ENCODE results near the gene UBR4.

The UBR4 gene

DNA sequence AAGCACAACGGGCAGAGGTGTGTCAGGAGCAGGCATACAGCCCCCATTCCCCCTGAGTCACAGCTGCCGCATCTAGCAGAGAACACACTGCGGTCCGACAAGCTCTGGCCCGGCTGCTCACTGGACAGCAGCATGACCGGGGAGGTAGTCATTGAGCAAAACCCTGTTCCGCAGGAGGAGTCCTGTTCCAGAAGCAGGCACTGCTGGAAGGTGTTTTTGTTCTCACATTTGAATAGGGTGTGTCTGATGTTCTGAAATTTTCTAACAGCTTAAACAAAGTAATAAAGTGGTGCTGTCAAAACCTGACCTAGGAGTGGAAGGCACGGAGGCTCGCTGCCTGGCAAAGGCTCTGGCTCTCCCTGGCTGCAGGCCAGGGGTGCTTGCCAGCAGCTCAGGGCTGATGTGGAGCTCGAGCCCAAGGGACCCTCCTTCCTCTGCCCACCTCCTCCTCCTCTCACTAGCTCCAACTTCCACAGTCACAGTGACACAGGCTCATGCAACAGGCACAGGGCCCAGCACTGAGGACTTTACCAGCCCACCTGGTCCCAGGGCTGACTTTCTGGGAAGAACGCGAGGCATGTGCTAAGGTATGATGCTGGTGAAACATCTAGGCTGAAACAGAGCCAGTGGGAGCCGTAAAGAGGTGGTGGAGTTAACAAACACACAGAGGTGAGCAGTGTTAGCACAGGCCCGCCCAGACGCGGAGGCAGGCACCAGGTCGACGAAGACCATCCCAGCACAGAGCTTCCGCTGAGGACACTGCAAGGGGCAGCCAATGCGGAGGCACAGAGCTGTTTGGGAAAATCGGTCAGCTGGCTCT is 135.0 kb downstream of the UBR4 start:
- no peak for DNase-seq (ENCODE audit: insufficient read length, low spot score)
- no peak for FAIRE-seq

DNA sequence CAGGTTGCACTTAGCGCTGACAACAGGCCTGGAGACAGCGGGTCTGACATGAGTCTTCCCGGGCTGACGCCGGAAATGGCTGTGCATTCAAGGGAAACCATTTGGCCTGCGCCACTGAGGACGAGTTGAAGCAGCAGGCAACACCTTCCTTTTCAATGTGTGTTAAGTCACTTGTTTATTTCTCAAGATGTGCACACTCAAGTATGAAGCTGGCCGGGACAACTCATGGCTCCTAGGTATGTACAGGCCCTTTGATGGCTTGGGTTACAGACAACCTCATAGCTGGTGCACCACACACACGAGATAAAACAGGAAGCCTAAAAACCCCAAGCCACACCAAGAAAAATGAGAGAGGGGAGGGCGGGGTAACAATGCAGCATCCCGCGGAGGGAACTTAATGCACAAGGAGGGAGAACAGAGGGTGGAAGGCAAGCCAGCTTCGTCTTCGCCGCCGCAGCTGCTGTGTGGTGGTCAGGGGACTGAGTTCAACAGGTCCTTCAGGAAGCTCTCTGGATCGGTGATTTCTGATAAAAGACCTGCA is 135.6 kb downstream of the UBR4 start:
- DNase-seq (ENCODE audit: insufficient read length, low spot score) (no peak), FAIRE-seq (no peak)

DNA sequence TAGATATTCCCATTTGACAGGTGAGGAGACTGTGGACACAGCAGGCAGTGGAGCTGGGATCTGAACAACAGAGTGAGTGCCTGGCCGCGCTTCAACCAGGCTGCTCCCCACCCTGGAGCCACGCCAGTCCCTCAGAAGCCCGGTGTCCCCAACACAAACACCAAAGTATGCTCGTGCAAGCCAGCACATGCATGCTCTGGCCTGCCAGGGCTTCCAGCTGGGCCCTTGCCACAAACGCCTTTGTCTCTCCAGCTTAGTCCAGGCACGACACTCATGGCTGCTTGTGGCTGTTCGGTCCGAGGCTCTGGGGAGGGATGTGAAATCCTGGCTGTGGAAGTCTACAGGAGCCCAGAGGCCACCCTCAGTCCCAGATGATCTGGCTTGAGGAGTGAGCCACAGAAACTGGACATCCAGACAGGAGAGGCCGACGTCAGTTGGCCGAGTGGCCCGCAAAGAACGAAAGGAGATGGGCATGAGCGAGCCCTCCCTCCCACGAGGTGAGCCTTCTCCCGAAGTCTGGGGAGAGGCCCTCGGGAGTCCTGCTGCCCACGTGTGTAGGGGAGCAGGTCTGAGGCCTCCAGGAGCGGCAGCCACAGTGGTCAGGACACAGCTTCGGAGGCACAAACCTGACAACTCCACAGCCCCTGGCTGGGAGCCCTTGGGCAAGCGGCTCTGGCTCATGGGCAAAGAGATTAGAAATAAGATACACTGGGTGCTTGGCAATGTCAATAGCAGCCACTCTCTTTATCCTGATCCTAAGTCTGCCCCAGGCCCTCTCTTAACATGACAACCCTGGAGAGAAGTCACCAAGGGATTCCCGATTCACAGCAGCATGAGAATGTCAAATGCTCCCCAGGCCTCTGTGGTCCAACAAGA is 136.5 kb downstream of the UBR4 start:
- DNase-seq (ENCODE audit: insufficient read length, low spot score): no peak

DNA sequence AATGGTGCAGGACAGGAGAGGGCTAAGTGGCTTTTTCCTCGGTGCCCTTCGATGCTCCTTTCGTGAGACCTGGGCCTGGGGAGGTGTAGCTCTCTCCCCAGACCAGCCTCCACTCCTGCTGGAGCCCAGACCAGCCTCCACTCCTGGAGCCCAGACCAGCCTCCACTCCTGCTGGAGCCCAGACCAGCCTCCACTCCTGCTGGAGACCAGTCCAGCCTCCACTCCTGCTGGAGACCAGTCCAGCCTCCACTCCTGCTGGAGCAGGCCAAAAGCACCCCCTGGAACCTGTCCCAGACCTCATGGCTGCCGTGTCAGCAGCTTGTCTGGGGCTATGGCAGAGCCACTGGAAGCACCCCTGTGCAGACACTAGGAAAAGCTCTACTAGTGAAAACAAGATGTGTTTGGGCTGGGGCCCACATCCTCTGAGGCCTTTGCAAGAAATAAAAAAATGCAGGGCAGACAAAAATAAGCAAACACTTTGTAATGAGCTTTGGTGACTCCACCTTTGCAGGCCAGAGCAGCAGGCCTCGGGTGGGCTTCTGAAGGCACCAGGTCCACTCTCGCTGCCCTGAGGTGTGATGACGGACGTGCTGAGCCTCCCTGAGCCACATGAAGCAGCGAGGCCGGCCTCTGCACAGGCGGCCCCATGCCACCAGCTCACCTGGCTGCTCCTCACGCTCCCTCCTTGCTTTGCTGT is 137.6 kb downstream of the UBR4 start:
- FAIRE-seq (no peak), DNase-seq (ENCODE audit: insufficient read length, low spot score) (no peak)

More for the DNA sequence above, 136.5 kb downstream of the UBR4 start:
- FAIRE-seq: no peak

DNA sequence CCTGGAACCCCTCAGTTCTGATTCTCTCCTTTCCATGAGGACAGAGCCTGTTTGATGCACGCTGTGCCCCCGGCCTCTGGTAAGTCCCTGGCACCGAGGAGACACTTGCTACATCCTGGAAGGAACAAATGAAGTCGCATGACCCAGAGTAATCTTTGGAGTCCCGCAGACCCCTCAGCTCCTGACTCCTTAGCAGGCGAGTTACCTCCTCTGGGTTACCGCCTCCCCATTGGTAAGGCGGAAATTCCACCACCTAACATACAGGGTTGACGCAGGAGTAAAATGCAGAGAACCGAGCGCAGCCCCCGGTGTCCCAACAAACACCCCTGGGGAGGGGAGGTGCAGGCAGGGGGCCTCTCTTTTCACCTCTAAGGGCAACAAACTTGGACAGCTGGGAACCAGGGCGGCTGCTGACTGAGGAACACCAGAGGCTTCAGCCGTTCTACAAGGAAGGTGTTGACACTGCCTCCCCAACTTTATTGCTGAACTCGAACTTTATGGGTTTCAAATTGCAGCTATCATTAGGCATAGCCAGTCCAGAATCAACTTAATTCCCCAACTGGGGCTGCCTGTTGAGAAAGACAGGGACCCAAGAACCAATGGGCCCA is 138.3 kb downstream of the UBR4 start:
- no peak for DNase-seq (ENCODE audit: insufficient read length, low spot score)
- FAIRE-seq: no peak

DNA sequence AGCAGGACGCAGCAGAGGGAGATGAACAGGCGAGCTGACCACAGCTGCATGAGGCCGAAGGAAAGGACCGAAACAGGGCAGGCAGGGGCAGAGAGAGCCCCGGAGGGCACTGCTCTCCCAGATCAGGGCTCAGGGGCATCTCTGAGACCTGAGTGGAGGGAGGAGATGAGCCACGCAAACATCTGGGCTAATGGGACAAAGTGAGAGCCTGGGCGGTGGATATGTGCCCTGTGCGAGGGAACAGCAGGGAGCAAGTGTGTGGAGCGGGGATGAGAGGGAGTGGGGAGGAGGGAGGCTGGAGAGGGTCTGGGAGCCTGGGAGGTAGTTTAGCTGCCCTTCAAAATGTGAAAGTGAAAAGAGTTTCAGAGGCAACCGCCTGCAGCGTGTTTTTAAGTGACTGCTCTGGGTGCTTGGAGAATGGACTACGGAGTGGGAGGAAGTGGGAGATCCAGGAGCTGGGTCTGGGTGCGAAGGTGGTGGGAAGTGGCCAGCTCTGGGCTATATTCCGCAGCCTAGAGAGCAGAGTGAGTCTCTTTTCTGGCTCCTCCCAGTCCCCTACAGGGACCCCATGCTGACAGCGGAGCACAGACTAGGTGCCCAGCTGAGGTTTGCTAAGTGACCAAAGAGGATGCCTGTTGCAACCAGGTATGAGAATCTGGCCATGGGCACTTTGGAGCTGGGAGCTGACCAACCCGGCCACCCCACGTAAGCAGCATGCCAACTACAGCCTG is 139.0 kb downstream of the UBR4 start:
- FAIRE-seq: no peak
- DNase-seq (ENCODE audit: insufficient read length, low spot score): no peak

DNA sequence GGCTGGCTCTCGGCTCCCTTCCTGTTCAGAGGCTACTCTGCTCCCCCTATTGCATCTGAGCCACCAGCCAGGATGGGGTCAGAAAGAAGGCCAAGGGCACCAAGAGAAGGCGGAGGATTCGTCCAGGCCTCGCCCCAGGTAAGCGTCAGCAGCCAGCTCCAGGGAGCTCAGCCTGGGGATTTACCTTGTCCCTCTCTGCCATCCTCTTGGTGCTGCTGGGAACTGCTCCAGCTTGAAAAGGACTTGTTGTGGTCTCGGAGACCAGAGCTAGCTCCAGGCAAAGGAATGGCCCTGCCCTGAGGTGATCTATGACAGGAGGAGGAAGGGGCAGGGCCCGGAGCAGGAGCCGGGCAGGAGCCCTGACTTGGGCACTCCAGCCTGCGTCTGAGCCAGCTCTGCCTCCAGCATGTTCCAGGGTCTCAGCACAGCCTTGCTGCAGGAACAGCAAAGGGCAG is 139.8 kb downstream of the UBR4 start:
- DNase-seq (ENCODE audit: insufficient read length, low spot score) (no peak), FAIRE-seq (no peak)

DNA sequence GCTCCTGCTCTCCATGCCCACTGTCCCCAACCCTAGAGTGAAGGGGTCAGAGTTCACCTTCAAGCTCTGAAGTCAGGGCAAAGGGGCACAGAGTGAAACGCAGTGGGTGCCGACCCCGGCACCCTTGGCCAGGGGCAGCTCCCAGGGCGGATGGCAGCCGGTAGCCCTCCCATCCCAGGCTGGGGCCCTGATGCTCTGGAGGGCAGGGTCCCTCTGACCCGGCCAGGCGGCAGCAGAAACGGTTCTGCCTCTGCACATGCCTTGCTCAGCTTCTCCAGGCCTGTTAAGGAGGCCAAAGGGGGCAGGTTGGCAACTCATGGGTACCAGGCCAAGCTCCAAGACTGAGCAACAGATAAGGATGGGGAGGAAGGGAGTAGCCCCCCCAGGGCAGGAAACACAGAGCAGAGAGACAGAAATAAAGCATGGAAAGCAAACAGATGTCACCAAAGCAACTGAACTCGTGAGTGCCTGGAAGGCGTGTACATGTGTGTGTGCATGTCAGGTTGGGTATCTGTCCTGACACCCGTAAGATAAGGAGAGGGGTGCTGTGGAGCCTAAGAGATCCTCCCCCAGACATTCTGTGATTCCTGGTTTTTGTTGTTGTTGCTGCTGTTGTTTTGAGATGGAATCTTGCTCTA is 141.3 kb downstream of the UBR4 start:
- no peak for DNase-seq (ENCODE audit: insufficient read length, low spot score)
- no peak for FAIRE-seq

DNA sequence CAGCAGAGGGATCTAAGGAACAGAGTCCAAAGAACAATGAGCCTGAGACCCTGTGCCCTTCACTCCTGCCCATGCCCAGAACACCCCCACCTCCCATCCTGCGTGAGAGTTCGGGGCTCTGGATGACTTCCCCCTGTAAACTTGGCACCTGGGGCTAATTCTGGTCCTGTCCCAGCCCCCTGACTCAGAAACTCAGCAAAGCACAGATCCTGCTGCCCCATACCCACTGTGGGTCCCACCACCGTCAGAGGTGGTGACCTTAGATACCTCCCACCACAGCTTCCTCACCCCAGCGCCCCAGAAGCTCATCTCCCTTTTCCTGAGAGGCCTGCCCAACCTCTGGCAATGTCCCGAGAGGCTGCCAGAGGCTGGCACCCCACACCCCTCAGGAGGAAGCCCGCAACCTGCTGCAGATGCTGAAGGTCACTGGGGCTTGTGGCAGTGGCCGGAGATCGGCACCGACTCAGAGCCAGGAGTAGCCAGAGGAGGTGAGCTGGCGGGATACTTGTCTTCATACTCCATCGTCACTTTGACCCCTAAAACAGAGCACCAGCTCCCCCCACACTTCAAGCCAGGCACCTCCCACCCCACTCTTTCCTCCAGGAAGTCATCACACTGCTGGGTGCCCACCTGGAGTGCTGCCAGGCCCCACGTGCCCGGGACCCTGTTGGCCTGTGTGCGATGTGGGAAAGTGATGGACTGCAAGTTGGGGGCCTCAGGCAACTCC is 142.0 kb downstream of the UBR4 start:
- FAIRE-seq (no peak), DNase-seq (ENCODE audit: insufficient read length, low spot score) (no peak)

DNA sequence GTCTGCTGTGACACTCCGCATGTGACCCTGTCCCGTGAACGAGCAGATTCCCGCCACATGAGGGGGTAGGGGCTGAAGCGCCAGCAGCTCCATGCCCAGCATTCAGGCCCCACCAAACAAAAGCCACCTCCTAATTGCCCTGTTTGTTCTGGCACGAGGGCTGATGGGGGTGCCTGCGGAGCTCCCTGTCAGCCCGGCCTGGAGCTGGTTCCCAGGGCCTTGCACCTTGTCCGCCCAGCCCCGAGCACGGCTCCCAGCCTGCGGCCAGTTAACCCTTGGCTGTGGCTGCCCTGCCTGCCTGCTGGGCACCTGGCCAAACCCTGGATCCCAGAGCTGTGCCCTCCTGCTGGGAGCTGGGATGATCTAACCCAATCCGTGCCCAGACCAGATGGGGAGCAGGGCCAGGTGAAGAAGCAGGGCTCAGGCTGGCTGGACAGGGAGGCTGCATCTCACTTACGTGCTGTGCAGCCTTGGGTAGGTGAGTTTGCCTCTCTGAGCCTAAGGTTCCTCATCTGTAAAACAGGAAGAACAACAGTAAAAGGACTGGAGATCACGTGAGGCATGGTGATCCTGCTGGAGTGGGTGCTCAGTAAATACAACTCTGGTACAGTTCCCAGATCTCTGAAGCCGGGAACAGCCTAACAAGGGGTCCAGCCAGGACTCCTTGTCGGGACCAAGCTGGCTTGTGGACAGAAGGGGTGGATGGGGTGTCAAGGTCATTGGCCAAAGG is 142.7 kb downstream of the UBR4 start:
- FAIRE-seq: no peak

DNA sequence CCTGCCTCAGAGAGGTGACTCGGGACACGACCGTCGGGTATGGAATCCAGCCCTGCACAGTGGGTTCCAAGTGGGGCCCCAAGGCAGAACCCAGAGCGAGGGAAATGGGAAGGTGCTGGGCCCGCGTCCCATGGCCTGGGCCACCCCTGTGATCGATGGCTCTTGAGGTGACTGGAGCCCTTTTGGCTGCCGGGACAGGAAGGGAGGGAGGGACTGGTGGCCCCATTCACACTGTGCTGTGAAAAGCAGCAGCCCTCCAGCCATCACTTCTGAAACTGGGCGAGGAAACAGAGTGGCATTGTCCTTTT is 143.2 kb downstream of the UBR4 start:
- DNase-seq (ENCODE audit: insufficient read length, low spot score) (no peak), FAIRE-seq (no peak)

More for the DNA sequence above, 142.7 kb downstream of the UBR4 start:
- no peak for DNase-seq (ENCODE audit: insufficient read length, low spot score)

DNA sequence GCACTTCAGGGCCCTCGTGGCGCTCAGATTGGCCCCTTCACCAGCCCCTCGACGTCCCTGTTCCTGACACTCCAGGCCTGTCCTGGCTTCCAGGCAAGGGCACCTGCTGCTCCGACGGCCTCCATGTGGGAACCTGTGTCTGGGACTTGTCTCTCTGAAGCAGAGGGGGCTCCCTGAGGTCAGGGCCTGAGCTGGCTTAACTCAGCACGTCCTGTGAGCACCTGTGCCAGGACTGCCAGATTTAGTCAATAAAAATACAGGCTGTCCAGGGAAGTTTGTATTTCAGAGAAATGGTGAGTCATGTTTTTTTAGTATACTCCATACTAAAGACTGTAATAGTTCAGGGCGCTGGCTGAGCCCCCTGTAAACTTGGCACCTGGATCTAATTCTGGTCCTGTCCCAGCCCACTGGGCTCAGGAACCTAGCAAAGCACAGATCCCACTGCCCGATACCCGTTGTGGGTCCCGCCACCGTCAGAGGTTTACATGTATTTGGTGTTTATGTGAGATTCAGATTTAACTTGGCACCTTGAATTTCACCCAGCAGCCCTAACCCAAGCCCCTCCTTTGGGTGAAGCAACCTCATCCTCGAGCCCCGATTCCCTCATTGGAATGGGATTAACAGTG is 143.7 kb downstream of the UBR4 start:
- FAIRE-seq (no peak), DNase-seq (ENCODE audit: insufficient read length, low spot score) (no peak)

DNA sequence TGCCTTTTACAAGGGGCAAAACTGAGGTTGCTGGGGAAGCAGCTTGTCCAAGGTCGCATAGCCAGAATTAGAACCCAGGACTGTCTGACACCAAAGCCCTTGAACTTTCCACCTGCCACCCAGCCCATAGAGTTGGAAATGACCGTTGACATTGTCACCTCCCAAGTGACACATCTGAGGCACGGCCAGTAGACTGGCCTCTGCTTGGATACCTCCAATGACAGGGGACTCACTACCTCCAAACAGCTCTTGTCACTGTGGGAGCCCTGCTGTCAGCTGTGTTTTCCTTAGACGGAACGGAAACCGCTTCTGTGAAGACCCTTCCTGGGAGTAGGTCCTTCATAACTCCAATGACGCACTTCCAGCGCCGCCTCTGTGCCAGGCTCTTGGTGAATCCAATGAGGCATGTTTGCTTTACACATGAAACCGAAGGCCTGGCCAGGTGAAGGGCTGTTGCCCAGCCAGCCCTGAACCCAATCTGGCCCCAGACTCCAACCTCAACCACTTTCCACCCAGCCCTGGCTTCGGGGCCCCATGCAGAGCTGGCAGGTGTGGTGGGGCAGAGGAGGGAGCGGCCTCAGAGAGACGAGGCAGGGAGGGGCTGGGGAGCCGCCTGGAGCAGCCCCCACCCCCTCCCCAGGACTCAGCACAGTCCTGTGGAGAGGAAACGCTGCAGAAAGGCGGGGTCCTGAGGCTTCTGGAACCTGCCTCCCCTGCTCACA is 144.4 kb downstream of the UBR4 start:
- FAIRE-seq (no peak), DNase-seq (ENCODE audit: insufficient read length, low spot score) (no peak)

DNA sequence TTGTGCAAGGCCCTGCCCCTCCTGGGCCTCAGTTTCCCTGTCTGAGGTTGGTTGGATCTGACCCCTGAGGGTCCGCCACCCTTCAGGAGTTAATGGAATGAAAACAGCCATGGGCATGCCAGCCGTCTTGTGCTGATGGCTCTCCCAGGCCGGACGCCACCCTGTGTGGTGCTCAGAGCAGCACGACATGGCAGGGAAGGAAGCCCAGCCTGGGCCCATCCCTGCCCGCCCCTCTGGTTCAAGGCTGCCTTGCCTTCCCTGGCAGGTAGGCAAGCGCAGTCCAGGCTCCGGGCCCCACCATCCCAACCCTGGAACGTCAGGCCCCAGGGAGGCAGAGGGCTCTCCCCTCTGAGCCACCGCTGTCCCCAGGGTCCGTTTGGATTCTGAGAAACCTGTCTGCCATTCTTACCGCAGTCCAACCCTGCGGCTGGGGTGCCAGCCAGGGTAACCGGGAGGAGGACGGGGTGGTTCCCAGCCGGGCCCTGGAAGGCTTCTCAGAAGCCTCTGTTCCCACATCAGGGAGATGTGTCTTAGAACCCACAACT is 145.1 kb downstream of the UBR4 start:
- FAIRE-seq: no peak
- no peak for DNase-seq (ENCODE audit: insufficient read length, low spot score)

DNA sequence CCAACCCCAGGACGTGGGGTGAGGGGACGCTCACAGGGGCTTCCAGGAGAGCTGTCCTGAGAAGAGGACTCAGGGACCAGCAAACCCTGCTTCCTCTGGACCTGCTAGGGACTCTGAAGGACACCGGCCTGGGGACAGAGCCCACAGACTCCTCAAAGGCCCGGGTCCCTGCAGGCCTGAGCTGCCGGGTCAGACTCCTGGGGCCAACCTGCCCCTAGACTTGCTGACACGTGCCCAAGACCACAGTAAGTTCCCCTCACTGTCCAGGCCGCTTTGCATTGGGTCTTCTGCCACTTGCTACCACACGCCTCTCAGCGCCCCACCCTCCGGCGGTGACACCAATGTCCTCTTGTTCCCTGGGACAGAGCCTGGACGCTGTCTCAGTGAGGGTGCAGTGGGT is 146.9 kb downstream of the UBR4 start:
- FAIRE-seq: no peak
- no peak for DNase-seq (ENCODE audit: insufficient read length, low spot score)

DNA sequence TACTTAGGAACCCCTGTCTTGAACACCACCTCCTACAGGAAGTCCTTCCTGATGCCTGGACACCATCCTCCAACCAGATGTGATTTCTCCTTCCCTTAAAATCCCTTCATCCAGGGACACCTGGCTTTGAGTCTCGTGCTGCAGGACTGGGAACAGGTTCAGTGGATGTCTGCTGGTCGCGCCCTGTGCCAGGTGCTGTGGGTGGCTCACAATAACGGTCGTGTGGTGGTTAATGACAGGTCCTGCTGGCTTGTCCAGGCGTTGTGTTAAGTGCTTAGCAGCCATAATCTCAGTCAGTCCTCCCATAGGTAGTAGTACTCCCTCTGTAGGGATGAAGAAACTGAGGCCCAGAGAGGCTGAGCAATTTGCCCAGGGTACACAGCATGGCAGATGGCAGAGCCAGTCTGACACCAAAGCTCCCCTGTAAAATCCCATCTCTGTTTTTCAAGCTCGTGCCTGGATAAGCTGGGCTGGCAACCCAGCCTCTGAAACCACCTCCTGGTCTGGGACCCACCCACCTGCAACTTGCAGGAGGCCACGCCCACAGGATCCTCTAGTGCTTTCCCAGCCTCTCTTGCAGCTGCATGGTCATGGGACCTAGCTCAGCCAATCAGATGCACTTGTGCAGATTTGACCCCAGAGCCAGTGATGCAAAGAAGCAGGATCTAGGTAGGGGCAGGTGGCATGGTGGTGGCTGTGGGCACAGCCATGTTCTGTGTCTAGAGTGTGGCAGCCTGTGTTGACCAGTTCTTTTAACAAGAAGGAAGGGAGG is 147.6 kb downstream of the UBR4 start:
- FAIRE-seq (no peak), DNase-seq (ENCODE audit: insufficient read length, low spot score) (no peak)
